Activated CD8-positive, alpha-beta T cell treated with anti-CD3 and anti-CD28 coated beads, Interleukin-2, amount 10 ng/mL, durations not matched to agents 7 days and 5 days (primary cell): ENCODE results near the gene EPS15. TPM values are rescaled to one million over a fixed set of nuclear protein-coding genes. Genes with fewer than 3 reads are reported as not detected.
A peak's percentile ranks its signal among the peaks of the same experiment; 100 is the strongest.
"Not testable (repeated sequence)": the region's sequence is repeated elsewhere in the genome, so short reads cannot be mapped to it uniquely, and the experiment has no call there.

ENCODE experiments used
- ATAC-seq: fragments of 150-1000 bp; cut with Tn5 transposase; one replicate; pipeline ENCODE4 v1.10.0; 2021; ENCODE audit warnings: moderate library complexity
- CTCF ChIA-PET: fragments of 350-600 bp; sonication (Branson Sonifier 250); formaldehyde crosslinking; loops from one replicate; lab custom pipeline; 2021; ENCODE audit warnings: antibody characterized with exemption; lab: Charles Lee
- POLR2A ChIA-PET: fragments of 350-600 bp; sonication (Branson Sonifier 250); formaldehyde crosslinking; loops from one replicate; lab custom pipeline; 2021; ENCODE audit warnings: antibody characterized with exemption; lab: Charles Lee
- DNase-seq: peaks from one replicate; pipeline ENCODE4 v3.0.0-alpha.2; 2020
- H3K27ac Mint-ChIP-seq: one replicate; pipeline ENCODE4 v1.8.0; 2021; ENCODE audit warnings: mild to moderate bottlenecking, mixed read lengths
- H3K27me3 Mint-ChIP-seq: one replicate; pipeline ENCODE4 v1.8.0; 2021; ENCODE audit warnings: low read depth, mixed read lengths
- H3K36me3 Mint-ChIP-seq: one replicate; pipeline ENCODE4 v1.8.0; 2021; ENCODE audit warnings: low read depth, mixed read lengths
- H3K4me1 Mint-ChIP-seq: one replicate; pipeline ENCODE4 v1.8.0; 2021; ENCODE audit warnings: low read depth, mixed read lengths
- H3K4me3 Mint-ChIP-seq: one replicate; pipeline ENCODE4 v1.8.0; 2021; ENCODE audit warnings: mild to moderate bottlenecking, mixed read lengths
- H3K9me3 Mint-ChIP-seq: one replicate; pipeline ENCODE4 v1.8.0; 2022; ENCODE audit warnings: mixed read lengths; ENCODE audit not compliant: insufficient read depth
- total RNA-seq, 2 experiments: library from RNA; stranded (reverse); gene quantifications; one replicate each; pipeline ENCODE4 v1.2.3, GENCODE V29; 2021

EPS15 gene
- total RNA-seq, 2 experiments from 2014 or later = 57.2 to 58.4 TPM

GRCh38 chr1:51437391-51437790 is 81.7 kb downstream of the EPS15 start:
- H3K4me3 Mint-ChIP-seq, ATAC-seq, H3K27ac Mint-ChIP-seq, CTCF ChIA-PET, POLR2A ChIA-PET, H3K27me3 Mint-ChIP-seq, H3K9me3 Mint-ChIP-seq, DNase-seq: not testable (repeated sequence)
- Mint-ChIP-seq H3K4me1 (peaks cover 28% of the 10 kb centered on the region), H3K36me3 (peaks cover 46% of the 10 kb centered on the region)

- H3K27ac Mint-ChIP-seq = no peak overlapping the region
- H3K27me3 Mint-ChIP-seq = no peaks in the 10 kb centered on the region
- H3K36me3 Mint-ChIP-seq = peaks cover 41% of the 10 kb centered on the region
- peaks cover 26% of the 10 kb centered on the region for H3K4me1 Mint-ChIP-seq
- CTCF ChIA-PET = no interaction called here
- DNase-seq = no peak
- H3K9me3 Mint-ChIP-seq = no peaks in the 10 kb centered on the region
- H3K4me3 Mint-ChIP-seq = no peak overlapping the region
- POLR2A ChIA-PET = no interaction called here
- no peak for ATAC-seq
Measured at GRCh38 chr1:51435878-51436277, 83.2 kb downstream of the EPS15 start.

GRCh38 chr1:51433972-51434510 is 85.0 kb downstream of the EPS15 start:
- H3K27ac Mint-ChIP-seq = peak overlapping the region; percentile 31

GRCh38 chr1:51433269-51433971 is 85.6 kb downstream of the EPS15 start:
- Mint-ChIP-seq H3K36me3 (peaks cover 38% of the 10 kb centered on the region), H3K27me3 (no peaks in the 10 kb centered on the region), H3K9me3 (no peaks in the 10 kb centered on the region), H3K27ac (peak overlapping the region; percentile 31), H3K4me3 (no peak overlapping the region), H3K4me1 (peaks cover 28% of the 10 kb centered on the region)
- POLR2A ChIA-PET = no interaction called here
- no peak for DNase-seq
- CTCF ChIA-PET = interaction anchor here (0.8 to 1.2 kb wide), 2 partner anchors 8 to 11 kb away, joined by 4 to 5 read pairs; no protein-coding TSS in a partner anchor
- ATAC-seq = peak; percentile 33

More at GRCh38 chr1:51433972-51434510, 85.0 kb downstream of the EPS15 start:
- no peak overlapping the region for H3K4me3 Mint-ChIP-seq
- H3K4me1 Mint-ChIP-seq = peaks cover 33% of the 10 kb centered on the region
- H3K27me3 Mint-ChIP-seq = no peaks in the 10 kb centered on the region
- POLR2A ChIA-PET = no interaction called here
- no peak for DNase-seq
- no peaks in the 10 kb centered on the region for H3K9me3 Mint-ChIP-seq
- no peak for ATAC-seq
- CTCF ChIA-PET = interaction anchor here (0.8 kb wide), 1 partner anchor 8 kb away, joined by 5 read pairs; no protein-coding TSS in a partner anchor
- peaks cover 38% of the 10 kb centered on the region for H3K36me3 Mint-ChIP-seq

GRCh38 chr1:51432146-51432545 is 86.9 kb downstream of the EPS15 start:
- ATAC-seq = no peak
- H3K27me3 Mint-ChIP-seq = no peaks in the 10 kb centered on the region
- POLR2A ChIA-PET = no interaction called here
- no peaks in the 10 kb centered on the region for H3K9me3 Mint-ChIP-seq
- H3K4me1 Mint-ChIP-seq = peaks cover 28% of the 10 kb centered on the region
- no peak for DNase-seq
- peaks cover 48% of the 10 kb centered on the region for H3K36me3 Mint-ChIP-seq
- no peak overlapping the region for H3K4me3 Mint-ChIP-seq
- no peak overlapping the region for H3K27ac Mint-ChIP-seq
- CTCF ChIA-PET = no interaction called here

- no peak overlapping the region for H3K4me3 Mint-ChIP-seq
- DNase-seq = no peak
- CTCF ChIA-PET = interaction anchor here (1.4 kb wide), 1 partner anchor 130 kb away, joined by 3 read pairs; no protein-coding TSS in a partner anchor
- H3K4me1 Mint-ChIP-seq = peaks cover 11% of the 10 kb centered on the region
- H3K27ac Mint-ChIP-seq = no peak overlapping the region
- ATAC-seq = no peak
- peaks cover 40% of the 10 kb centered on the region for H3K36me3 Mint-ChIP-seq
- H3K27me3 Mint-ChIP-seq = no peaks in the 10 kb centered on the region
- POLR2A ChIA-PET = no interaction called here
- H3K9me3 Mint-ChIP-seq = no peaks in the 10 kb centered on the region
Measured at GRCh38 chr1:51427438-51427837, 91.6 kb downstream of the EPS15 start.

GRCh38 chr1:51425955-51426354 is 93.1 kb downstream of the EPS15 start:
- POLR2A ChIA-PET = no interaction called here

GRCh38 chr1:51425273-51425672 is 93.8 kb downstream of the EPS15 start:
- Mint-ChIP-seq H3K27me3 (no peaks in the 10 kb centered on the region), H3K27ac (no peak overlapping the region), H3K4me1 (peaks cover 9% of the 10 kb centered on the region), H3K36me3 (peaks cover 46% of the 10 kb centered on the region), H3K4me3 (no peak overlapping the region), H3K9me3 (no peaks in the 10 kb centered on the region)
- no peak for ATAC-seq
- DNase-seq = no peak
- ChIA-PET POLR2A (interaction anchor here (1.0 kb wide), 1 partner anchor 329 kb away, joined by 3 read pairs; no protein-coding TSS in a partner anchor), CTCF (interaction anchor here (0.7 to 1.3 kb wide), 3 partner anchors 9 to 12 kb away, joined by 3 to 5 read pairs (median 4); no protein-coding TSS in a partner anchor)

More at GRCh38 chr1:51425955-51426354, 93.1 kb downstream of the EPS15 start:
- H3K9me3 Mint-ChIP-seq = no peaks in the 10 kb centered on the region
- no peaks in the 10 kb centered on the region for H3K27me3 Mint-ChIP-seq
- CTCF ChIA-PET = interaction anchor here (0.7 to 1.4 kb wide), 5 partner anchors 8 to 129 kb away, joined by 3 to 5 read pairs (median 3); no protein-coding TSS in a partner anchor
- peaks cover 41% of the 10 kb centered on the region for H3K36me3 Mint-ChIP-seq
- H3K27ac Mint-ChIP-seq = no peak overlapping the region
- H3K4me1 Mint-ChIP-seq = peaks cover 11% of the 10 kb centered on the region
- DNase-seq (no peak), ATAC-seq (no peak)
- H3K4me3 Mint-ChIP-seq = no peak overlapping the region

- no peak for ATAC-seq
- ChIA-PET POLR2A (no interaction called here), CTCF (interaction anchor here (0.7 to 1.7 kb wide), 3 partner anchors 100 to 346 kb away, joined by 3 read pairs; partner anchors contain the start of gene RNF11)
- H3K27ac Mint-ChIP-seq = no peak overlapping the region
- H3K27me3 Mint-ChIP-seq = no peaks in the 10 kb centered on the region
- peaks cover 44% of the 10 kb centered on the region for H3K36me3 Mint-ChIP-seq
- no peaks in the 10 kb centered on the region for H3K9me3 Mint-ChIP-seq
- no peak for DNase-seq
- H3K4me1 Mint-ChIP-seq = no peaks in the 10 kb centered on the region
- no peak overlapping the region for H3K4me3 Mint-ChIP-seq
Measured at GRCh38 chr1:51423073-51423821, 95.8 kb downstream of the EPS15 start.

GRCh38 chr1:51422367-51423072 is 96.5 kb downstream of the EPS15 start:
- CTCF ChIA-PET = interaction anchor here (0.7 to 1.7 kb wide), 3 partner anchors 101 to 347 kb away, joined by 3 read pairs; partner anchors contain the start of gene RNF11
- POLR2A ChIA-PET = no interaction called here
- Mint-ChIP-seq H3K4me1 (no peaks in the 10 kb centered on the region), H3K36me3 (peaks cover 42% of the 10 kb centered on the region), H3K27me3 (no peaks in the 10 kb centered on the region), H3K4me3 (no peak overlapping the region), H3K9me3 (no peaks in the 10 kb centered on the region), H3K27ac (no peak overlapping the region)
- ATAC-seq (no peak), DNase-seq (no peak)

GRCh38 chr1:51421964-51422363 is 97.1 kb downstream of the EPS15 start:
- H3K36me3 Mint-ChIP-seq = peaks cover 38% of the 10 kb centered on the region
- H3K9me3 Mint-ChIP-seq = no peaks in the 10 kb centered on the region
- CTCF ChIA-PET = interaction anchor here (1.2 to 1.7 kb wide), 2 partner anchors 186 to 347 kb away, joined by 3 read pairs; partner anchors contain the start of gene RNF11
- H3K27me3 Mint-ChIP-seq = no peaks in the 10 kb centered on the region
- no peak for DNase-seq
- POLR2A ChIA-PET = no interaction called here
- no peak for ATAC-seq
- H3K27ac Mint-ChIP-seq = no peak overlapping the region
- H3K4me3 Mint-ChIP-seq = no peak overlapping the region
- H3K4me1 Mint-ChIP-seq = no peaks in the 10 kb centered on the region
